Endometrium (tissue), 2 donors: Measurements from ENCODE around the gene INTS14.
"Not testable (repeated sequence)": the region's sequence is repeated elsewhere in the genome, so short reads cannot be mapped to it uniquely, and the experiment has no call there.

Experiments used
- FAIRE-seq: peaks from 2 replicates; lab custom pipeline; 2012; peaks lifted over from hg19 to GRCh38; lab: Jason Lieb, UNC
- donor health status: control.
- donor health status: control.

INTS14 gene

DNA sequence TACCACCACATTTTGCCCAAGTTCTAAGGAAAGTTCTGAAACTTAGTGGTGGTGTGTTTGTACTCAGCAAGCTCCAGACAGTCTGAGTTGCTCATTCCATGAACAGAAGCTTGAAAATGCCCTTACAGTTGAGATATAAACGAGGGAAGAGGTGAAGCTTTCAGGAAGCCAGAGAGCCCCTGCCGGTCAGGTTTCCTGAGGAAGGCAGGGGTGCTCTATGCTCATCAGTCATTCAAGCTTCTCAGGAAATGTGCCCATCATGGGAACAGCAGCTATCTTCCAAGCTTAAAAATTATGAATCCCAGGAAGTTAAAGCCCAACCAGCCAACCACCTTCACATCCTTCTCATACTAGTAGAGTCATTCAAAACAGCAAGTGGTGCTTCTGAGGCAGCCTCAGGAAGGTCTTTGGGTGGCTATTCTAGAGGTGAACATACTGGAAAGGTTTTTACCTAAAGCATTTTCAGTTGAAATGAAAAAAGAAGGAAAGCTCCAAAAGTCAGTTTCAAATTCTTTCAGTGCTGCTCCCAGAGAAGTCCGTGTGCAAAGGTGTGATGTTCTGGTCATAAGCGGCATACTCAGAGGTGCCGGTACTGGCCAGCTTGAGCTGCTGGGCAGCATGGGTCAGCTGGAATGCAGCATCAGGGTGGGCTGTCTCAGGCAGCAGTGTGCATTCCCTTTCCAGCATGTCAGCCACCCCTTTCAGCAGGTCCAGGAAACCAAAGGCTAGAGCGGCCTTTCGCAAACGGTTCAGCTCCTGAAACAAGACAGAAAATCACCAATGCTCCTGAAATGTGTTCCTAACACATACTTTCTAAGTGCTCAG is 31.8 kb downstream of the INTS14 start:
- FAIRE-seq: no peak

DNA sequence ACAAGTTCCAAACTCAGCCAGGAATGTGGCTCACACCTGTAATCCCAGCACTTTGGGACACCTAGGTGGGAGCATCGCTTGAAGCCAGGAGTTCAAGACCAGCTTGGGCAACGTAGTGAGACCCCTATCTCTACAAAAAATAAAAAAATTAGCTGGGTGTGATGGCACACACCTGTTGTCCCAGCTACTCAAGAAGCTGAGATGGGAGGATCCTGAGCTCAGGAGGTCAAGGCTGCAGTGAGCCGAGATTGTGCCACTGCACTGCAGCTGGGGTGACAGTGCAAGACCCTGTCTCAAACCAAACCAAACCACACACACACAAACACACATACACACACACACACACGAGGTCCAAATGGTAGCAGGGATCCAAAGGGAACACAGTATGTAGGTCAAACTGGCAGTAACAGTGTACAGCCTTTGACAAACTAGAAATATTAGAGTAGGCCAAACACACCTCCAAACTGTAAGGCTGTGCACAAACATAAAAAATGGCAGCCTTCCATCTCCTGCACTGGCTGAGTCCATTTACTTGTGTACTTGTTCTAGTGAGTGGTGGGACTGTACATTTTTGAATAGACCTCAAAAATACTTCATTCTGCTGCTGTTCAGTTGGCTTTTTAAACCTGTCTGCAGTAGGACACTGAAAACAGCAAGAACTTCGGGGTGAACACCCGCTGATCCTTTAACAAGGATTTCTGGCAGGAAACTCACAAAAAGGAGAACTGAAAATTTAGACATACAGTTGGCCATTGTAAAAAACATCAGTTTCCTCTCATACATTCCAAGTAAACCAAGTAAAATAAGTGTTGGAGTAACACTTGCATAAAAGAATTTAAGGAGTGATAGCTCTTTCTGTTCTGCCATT is 33.6 kb downstream of the INTS14 start:
- no peak for FAIRE-seq

DNA sequence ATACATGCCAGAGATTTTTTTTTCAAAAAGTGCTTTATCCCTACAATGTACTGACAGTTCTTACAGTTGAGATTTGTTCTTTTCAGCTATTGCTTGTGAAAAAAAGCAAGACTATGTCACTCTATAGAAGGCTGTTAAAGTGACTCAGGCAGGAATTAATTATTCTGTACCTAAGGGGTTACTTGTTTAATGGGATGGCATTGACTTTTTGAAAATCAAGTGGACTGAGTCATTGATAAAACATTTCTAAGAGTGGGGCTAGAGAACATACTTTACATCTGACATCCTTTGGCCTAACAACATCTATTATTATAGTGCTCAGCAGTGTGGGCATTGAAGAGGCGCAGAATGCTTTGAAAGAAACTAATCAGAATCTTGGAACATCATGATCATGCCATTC is 34.3 kb downstream of the INTS14 start:
- no peak for FAIRE-seq

DNA sequence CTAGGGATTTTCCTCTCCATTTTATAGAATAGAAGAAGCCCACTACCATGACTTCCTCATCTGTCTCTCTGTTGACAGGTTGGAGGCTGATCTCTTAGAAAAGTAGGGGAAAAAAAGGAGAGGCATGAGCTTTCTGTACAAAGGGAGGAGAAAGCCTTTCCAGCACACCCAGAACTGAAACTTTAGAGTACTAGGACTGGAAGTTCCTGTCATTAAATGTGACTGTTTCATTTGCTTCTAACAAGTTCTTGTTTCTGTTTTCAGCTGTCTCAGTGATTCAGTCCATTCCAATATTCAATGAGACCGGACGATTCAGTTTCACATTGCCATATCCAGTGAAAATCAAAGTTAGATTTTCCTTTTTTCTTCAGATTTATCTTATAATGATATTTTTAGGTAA is 39.0 kb downstream of the INTS14 start:
- FAIRE-seq: no peak

DNA sequence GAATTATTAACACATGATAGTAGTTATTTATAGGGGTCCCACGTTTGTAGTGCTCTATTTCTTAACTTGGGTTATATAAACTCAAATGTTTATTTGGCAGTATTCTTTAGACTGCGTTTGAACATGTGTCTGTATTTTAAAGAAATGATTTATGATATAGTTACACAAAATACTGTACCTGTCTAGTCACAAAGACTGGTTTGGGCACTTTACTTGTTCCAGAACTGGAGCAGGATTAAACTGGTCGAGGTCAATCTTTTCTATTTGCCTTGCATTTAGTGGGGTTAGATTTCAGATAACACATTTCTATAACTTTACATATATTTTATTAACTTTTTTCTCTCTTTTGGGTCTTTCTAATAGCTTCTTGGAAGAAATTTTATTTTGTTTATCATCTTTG is 41.2 kb downstream of the INTS14 start:
- no peak for FAIRE-seq

DNA sequence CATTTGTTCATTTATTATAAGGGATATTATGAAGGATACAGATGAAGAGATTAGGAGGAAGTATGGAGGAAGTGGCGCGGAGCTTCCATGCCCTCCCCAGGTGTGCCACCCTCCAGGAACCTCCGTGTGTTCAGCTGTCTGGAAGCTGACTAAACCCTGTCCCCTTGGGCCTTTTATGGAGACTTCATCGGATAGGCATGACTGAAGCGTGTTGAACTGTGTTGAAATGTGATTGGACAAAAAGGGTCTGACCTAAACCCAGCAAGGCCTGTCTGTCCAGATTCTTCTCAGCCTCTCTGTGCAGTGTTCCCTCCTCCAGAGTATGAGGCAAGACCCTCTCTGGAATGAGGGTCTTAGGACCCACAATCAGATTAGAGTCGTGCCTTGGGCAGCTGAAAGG is 49.0 kb downstream of the INTS14 start:
- no peak for FAIRE-seq

DNA sequence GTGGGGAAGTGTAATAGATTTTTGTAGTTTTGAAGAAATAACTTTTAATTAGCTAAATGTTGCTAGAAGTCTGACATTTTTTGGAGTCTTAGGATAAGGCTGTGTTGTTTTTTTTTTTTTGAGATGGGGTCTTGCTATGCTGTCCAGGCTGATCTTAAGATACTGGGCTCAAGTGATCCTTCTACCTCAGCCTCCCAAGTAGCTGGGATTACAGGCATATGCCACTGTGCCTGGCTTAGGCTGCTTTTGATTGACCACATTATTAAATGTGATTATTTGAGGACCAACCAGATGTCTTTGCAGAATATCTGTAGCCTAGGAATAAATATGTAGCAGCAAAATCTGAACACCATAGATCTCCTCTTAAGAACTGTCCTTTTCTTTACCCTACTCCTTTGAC is 51.0 kb downstream of the INTS14 start:
- no peak for FAIRE-seq

DNA sequence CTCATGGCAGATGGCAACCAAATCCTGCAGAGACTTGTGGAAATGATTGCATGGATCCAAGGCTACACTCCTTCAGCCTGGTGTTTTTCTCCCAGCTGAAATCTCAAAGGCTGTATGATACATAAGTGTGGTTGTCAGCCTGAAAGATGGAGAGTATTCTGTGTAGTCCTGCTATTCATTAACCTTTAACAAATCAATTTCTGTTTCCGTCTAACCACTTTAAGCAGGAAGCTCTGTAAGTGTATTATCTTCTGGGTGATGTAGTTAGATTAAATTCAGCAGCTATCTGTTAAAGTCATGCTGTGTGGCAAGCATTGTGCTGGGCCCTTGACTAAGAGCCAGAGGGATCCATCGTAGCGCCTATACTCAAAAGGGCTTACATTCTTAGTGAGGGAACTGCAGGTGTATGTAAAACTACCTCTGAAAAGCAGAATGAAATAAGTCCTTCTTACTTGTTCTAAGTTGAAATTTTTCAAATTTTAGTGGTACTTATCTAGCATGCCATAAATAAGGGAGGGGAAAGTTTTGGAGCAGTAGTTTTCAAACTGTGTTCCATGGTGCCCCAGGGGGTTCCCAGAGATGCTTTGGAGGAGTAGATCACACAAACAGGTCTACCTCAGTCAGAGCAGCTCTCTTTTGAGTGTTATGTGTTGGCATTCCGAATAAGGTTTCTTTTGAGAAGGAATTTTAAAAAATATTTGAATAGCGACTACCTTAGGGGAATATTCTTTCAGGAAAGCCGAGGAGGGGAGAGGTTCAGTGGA is 51.8 kb downstream of the INTS14 start:
- no peak for FAIRE-seq

DNA sequence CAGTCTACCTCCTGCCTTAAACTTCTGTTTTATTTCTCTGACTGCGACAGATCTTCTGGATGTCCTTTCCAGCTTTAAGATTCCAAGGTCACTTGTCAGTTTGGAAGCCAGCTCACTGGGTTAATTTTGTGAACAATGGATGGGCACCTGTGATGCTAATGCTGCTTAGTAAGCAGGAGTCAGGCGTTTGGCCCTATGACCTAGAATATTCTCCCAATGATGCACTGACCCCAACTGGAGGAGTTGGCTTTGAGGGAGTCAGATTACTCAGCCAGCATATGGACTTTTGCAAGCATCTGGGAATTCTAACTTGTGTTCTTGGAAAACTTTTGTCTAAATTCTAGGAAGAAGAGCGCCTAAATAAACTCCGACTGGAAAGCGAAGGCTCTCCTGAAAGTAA is 52.6 kb downstream of the INTS14 start:
- no peak for FAIRE-seq

DNA sequence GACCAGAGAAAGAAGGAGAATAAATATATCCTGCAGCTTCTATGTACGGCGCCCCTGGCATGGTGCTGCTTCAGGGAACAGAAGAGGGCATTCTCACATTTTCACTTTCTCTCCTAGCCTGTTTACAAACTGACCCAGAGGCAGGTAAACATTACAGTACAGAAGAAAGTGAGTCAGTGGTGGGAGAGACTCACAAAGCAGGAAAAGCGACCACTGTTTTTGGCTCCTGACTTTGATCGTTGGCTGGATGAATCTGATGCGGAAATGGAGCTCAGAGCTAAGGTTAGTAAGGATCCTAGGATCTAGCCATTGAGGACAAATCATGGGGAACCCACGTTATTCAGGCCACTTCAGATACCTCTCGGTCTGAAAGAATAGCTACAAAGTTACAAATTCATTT is 54.3 kb downstream of the INTS14 start:
- FAIRE-seq: no peak

DNA sequence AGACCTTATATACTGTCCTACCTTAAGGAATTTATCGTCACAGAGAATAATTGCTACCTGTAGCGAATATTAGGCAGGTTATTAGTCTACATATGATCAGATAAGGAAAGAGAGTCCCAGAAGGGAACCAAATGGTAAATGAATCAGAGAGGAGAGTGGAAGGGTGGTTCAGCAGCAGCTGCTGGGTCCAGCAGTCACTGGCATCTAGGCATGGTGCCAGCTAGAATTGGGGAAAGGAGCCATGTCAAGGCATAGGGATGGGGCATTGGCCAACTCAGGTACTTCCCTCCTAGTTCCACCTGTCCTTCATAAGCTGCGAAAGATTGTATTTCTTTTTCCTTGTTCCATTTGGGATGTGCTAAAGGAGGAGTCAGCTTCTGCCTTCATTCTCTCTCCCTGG is 57.2 kb downstream of the INTS14 start:
- no peak for FAIRE-seq

DNA sequence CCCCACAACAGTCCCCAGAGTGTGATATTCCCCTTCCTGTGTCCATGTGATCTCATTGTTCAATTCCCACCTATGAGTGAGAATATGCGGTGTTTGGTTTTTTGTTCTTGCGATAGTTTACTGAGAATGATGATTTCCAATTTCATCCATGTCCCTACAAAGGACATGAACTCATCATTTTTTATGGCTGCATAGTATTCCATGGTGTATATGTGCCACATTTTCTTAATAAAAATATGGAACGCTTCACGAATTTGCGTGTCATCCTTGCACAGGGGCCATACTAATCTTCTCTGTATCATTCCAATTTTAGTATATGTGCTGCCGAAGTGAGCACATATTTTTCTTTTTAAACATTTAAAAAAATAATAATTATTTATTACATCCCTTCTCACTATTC is 58.1 kb downstream of the INTS14 start:
- FAIRE-seq: not testable (repeated sequence)

DNA sequence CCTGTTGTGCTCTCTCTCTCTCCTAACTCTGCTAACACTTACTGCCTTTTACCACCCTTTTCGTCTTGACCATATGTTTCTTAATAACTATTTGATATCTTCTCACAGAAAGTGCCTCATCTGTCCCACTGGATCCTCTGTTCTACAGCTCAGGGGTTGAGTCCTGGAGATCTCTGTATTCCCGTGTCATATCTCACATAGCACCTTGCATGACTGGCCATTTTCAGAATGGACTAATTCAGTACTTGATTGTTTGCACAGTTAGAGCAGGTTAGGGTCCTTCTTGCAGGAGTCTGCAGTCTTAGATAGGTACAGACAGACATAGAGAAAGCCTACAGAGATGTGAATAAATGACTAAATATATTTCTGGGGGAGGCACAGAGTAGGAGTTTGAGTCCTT is 59.7 kb downstream of the INTS14 start:
- FAIRE-seq: no peak

DNA sequence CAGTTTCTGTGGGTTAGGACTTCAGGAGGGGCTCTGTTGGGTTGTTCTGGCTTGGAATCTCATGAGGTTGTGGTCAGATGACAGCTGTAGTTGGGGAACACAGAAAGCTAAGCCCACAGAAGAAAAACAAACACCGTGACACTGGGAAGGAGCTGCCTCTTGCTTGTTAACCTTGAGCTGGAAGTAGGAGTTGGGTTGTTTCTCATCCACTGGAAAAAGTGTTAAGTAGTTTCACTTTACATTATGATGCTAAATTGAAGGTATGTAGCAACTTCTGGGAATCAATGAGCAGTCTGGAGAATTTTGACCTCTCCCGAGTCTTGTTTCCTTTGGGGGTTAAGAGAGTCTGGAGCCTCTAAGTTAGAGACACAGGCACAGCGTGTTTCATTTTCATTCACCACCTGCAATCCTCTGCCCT is 60.2 kb downstream of the INTS14 start:
- FAIRE-seq: no peak

DNA sequence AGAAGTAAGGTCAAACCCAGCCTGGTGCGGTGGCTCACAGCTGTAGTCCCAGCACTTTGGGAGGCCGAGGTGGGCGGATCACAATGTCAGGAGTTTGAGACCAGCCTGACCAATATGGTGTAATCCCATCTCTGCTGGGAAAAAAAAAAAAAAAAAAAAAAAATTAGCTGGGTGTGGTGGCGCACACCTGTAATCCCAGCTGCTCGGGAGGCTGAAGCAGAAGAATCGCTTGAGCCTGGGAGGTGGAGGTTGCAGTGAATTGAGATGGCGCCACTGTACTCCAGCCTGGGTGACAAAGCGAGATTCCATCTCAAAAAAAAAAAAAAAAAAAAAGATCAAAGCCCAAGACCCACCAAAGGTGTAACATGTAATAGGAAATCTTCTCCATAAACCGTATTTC is 61.6 kb downstream of the INTS14 start:
- not testable (repeated sequence) for FAIRE-seq

DNA sequence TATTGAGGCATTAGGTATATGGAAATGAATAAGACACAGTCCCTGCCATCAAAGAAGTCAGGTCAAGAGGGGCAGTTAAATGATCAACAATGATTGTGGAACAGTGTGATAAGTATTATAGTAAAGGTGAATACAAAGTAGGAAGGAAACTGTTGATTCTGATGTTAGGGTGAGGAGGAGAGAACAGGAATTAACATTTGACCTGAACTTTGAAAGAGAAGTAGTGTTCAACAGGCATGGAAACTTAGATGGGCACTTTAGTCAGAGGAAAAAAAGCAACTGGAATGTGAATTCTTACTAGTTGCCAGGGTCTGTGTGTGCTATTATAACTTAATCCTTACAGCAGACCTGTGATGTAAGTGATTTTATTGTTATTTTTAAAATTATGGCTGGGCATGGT is 63.1 kb downstream of the INTS14 start:
- no peak for FAIRE-seq

DNA sequence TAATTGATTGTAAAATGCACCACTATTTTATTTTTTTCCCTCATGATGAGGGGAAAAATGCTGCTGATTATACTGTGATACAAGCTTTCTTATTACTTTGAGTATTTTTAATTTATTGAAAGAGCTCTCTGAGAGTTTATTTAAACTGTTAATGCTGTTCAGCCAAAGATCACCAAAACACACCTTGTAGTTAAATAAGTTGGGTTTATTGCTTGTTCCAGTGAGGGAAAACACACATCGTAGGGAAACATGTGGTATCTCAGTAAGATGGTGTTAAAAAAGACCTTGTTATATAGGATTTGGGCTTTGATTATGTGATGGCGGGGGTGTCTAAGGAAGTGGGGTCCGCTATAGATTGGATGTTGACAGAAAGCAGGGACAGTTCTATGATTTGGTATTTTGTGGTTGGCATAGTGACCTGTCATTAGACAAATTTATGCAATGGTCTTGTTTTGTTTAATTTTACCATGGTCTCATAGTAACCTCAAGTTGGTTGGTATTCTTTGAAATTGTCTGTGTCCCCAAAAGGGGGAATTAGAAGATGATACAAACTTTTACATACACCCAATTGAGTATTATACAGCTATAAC is 69.6 kb downstream of the INTS14 start:
- FAIRE-seq: no peak

DNA sequence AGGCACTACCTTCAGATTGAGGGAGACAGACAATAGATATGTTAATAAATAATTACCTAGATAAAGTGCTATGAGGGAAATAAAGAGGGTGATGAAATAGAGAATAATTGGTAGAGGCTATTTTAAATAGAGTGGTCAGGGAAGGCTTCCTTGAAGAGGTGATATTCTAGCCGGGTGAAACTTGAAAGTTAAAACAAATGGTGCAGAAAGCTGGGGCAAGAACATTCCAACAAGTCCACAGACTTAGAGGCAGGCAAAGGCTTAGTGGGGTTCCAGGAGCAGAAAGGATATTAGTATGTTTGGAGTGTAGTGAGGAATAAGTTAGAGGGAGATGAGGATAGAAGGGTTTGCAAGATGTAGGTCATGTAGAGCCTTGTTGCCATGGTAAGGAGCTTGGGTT is 70.6 kb downstream of the INTS14 start:
- no peak for FAIRE-seq

DNA sequence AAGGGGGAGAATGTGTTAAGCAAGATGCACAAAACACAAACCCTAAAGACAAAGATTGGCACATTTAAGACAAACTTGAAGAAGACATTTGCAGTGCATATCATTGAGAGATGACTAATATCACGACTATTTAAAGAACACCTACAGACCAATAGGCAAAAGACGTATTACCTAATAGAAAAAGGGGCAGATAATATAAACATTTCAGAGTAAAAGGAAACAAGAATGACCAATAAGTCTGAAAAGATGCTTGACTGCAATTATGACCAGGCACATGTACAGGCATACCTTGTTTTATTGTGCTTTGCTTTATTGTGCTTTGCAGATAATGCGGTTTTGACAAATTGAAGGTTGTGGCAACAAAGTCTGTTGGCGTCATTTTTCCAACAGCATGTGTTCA is 75.7 kb downstream of the INTS14 start:
- FAIRE-seq: no peak

DNA sequence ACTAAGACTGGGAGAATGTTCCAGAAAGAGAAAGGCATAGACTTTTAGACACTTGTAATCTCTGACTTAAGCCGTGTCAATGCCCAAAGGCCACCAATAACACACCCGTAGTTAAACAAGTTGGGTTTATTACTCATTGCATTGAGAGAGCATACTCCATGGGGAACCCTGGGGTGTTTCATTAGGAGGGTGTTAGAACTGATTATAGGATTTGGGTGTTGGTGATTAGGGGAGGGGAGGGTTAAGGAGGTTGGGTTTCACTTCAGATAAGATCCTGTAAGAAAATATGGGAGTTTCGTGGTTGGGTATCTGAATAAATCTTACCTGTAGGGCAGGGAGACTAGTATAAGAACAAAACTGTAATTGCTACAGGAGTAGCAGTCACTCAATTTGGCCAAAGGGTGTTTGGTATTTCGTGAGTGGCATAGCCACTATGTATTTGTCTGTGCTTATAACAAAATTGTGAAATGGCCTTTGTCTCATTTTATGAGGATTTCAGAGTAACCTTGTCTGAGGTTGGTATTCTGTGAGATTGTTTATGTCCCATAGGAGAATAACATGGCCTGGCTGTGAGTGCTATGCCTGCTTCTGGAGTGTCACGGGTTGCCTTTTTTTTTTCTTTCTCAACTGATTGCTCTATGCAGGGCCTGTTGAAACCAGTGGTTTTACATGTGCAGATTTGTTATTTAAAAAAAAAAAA is 77.7 kb downstream of the INTS14 start:
- FAIRE-seq: no peak

DNA sequence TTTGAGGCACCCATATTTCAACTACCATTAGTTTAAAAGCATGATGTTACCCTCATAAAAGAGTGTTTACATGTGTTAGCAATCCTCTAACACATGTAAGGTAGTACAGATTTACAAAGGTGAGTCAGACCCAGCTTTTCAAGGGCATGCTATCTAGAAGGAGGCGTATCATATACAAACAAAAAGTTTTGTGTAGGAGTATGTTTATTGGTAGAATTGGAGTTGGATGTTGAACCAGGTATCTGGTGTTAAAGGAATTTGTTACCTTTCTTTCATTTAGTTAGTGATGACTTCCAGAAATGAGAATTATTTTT is 78.2 kb downstream of the INTS14 start:
- FAIRE-seq: no peak
